H9 (cell line): Measurements from ENCODE around the gene HSFY2. TPM values are rescaled to one million over a fixed set of nuclear protein-coding genes. Genes with fewer than 3 reads are reported as not detected.
"Not testable (repeated sequence)": the region's sequence is repeated elsewhere in the genome, so short reads cannot be mapped to it uniquely, and the experiment has no call there.

ENCODE experiments used
- DNase-seq: peaks from one replicate; pipeline ENCODE4 v3.0.0-alpha.2; 2017
- H2AFZ ChIP-seq: one replicate; pipeline ENCODE4 v1.6.1; 2013; ENCODE audit warnings: mild to moderate bottlenecking, low read length, control low read depth, moderate library complexity
- H2AK5ac ChIP-seq: 2 replicates; pipeline ENCODE4 v1.6.1; 2013; ENCODE audit warnings: low read length, control low read depth, mixed read lengths; ENCODE audit not compliant: insufficient read length
- H2BK120ac ChIP-seq: one replicate; pipeline ENCODE4 v1.6.1; 2013; ENCODE audit warnings: low read depth, mild to moderate bottlenecking, low read length, control low read depth, inconsistent platforms; ENCODE audit not compliant: poor library complexity, severe bottlenecking
- H2BK12ac ChIP-seq: 2 replicates; pipeline ENCODE4 v1.6.1; 2013; ENCODE audit warnings: low read length, control low read depth, mixed read lengths, low read depth; ENCODE audit not compliant: insufficient read length
- H2BK15ac ChIP-seq: 2 replicates; pipeline ENCODE4 v1.6.1; 2013; ENCODE audit warnings: low read depth, low read length, control low read depth
- H2BK20ac ChIP-seq: one replicate; pipeline ENCODE4 v1.6.1; 2013; ENCODE audit warnings: low read depth, mild to moderate bottlenecking, low read length, control low read depth, inconsistent platforms; ENCODE audit not compliant: poor library complexity, severe bottlenecking
- H2BK5ac ChIP-seq: 2 replicates; pipeline ENCODE4 v1.6.1; 2013; ENCODE audit warnings: low read length, control low read depth, mixed read lengths; ENCODE audit not compliant: insufficient read length
- H3K14ac ChIP-seq: 2 replicates; pipeline ENCODE4 v1.6.1; 2013; ENCODE audit warnings: low read length, control low read depth; ENCODE audit not compliant: insufficient read depth
- H3K18ac ChIP-seq: 2 replicates; pipeline ENCODE4 v1.6.1; 2013; ENCODE audit warnings: low read depth, mild to moderate bottlenecking, mixed read lengths, low read length, control low read depth; ENCODE audit not compliant: insufficient read length
- H3K23ac ChIP-seq: 2 replicates; pipeline ENCODE4 v1.6.1; 2013; ENCODE audit warnings: low read length, control low read depth, mixed read lengths, low read depth; ENCODE audit not compliant: insufficient read length
- H3K23me2 ChIP-seq: 2 replicates; pipeline ENCODE4 v1.6.1; 2013; ENCODE audit warnings: low read depth, mild to moderate bottlenecking, mixed read lengths, low read length, control low read depth; ENCODE audit not compliant: insufficient read length, poor library complexity, severe bottlenecking
- H3K27ac ChIP-seq: 2 replicates; pipeline ENCODE4 v1.5.1; 2013; ENCODE audit warnings: low read length, control low read depth, mixed read lengths, low read depth; ENCODE audit not compliant: insufficient read length
- H3K27me3 ChIP-seq: 2 replicates; pipeline ENCODE4 v1.6.1; 2013; ENCODE audit warnings: low read length, control low read depth, inconsistent platforms; ENCODE audit not compliant: insufficient read depth
- H3K4ac ChIP-seq: 2 replicates; pipeline ENCODE4 v1.6.1; 2013; ENCODE audit warnings: low read depth, mild to moderate bottlenecking, control low read depth, inconsistent platforms, low read length, moderate library complexity
- H3K4me1 ChIP-seq: 2 replicates; pipeline ENCODE4 v1.6.1; 2013; ENCODE audit warnings: low read length, control low read depth, inconsistent platforms; ENCODE audit not compliant: insufficient read depth
- H3K4me2 ChIP-seq: 2 replicates; pipeline ENCODE4 v1.6.1; 2013; ENCODE audit warnings: low read length, control low read depth, mixed read lengths; ENCODE audit not compliant: insufficient read length, insufficient read depth
- H3K56ac ChIP-seq: 2 replicates; pipeline ENCODE4 v1.6.1; 2013; ENCODE audit warnings: low read depth, mild to moderate bottlenecking, mixed read lengths, low read length, control low read depth; ENCODE audit not compliant: insufficient read length
- H3K79me1 ChIP-seq: 2 replicates; pipeline ENCODE4 v1.6.1; 2013; ENCODE audit warnings: low read depth, mild to moderate bottlenecking, moderate library complexity, low read length, control low read depth, inconsistent platforms; ENCODE audit not compliant: insufficient read depth, poor library complexity, severe bottlenecking
- H3K79me2 ChIP-seq: 2 replicates; pipeline ENCODE4 v1.6.1; 2013; ENCODE audit warnings: low read length, control low read depth, inconsistent platforms; ENCODE audit not compliant: insufficient read depth
- H3K9ac ChIP-seq: 2 replicates; pipeline ENCODE4 v1.6.1; 2013; ENCODE audit warnings: low read length, control low read depth, mixed read lengths; ENCODE audit not compliant: insufficient read length; ENCODE audit errors: extremely low read depth
- H3K9me3 ChIP-seq: one replicate; pipeline ENCODE4 v1.6.1; 2013; ENCODE audit warnings: low read depth, low read length, inconsistent platforms; ENCODE audit not compliant: control insufficient read depth
- H3T11ph ChIP-seq: one replicate; pipeline ENCODE4 v1.6.1; 2013; ENCODE audit warnings: mild to moderate bottlenecking, low read length, control low read depth, inconsistent platforms
- H4K20me1 ChIP-seq: one replicate; pipeline ENCODE4 v1.6.1; 2013; ENCODE audit not compliant: control insufficient read depth, insufficient read length, insufficient read depth
- H4K5ac ChIP-seq: 2 replicates; pipeline ENCODE4 v1.6.1; 2013; ENCODE audit warnings: low read depth, mild to moderate bottlenecking, mixed read lengths, low read length, control low read depth; ENCODE audit not compliant: insufficient read length
- H4K8ac ChIP-seq: replicated peaks from 2 replicates; pipeline ENCODE4 v1.6.1; 2013; ENCODE audit warnings: low read length, control low read depth, mixed read lengths, low read depth; ENCODE audit not compliant: insufficient read length
- H4K91ac ChIP-seq: 2 replicates; pipeline ENCODE4 v1.6.1; 2013; ENCODE audit warnings: low read depth, mild to moderate bottlenecking, moderate library complexity, mixed read lengths, low read length, control low read depth; ENCODE audit not compliant: insufficient read length
- H3K27ac Mint-ChIP-seq, 3 experiments: 2 replicates in 2 of 3; 3 replicates in 1 of 3; pipeline ENCODE4 v1.8.0; 2020 to 2021; ENCODE audit warnings: mixed read lengths in 3 of 3, mild to moderate bottlenecking in 1 of 3, moderate library complexity in 1 of 3
- H3K27me3 Mint-ChIP-seq: 2 replicates; pipeline ENCODE4 v1.8.0; 2021; ENCODE audit warnings: low read depth, mild to moderate bottlenecking, moderate library complexity, mixed read lengths
- H3K36me3 Mint-ChIP-seq, 3 experiments: 2 replicates in 2 of 3; 3 replicates in 1 of 3; pipeline ENCODE4 v1.8.0; 2020 to 2021; ENCODE audit warnings: low read depth in 3 of 3, mixed read lengths in 3 of 3; ENCODE audit not compliant: insufficient read depth in 1 of 3
- H3K4me1 Mint-ChIP-seq, 2 experiments: 2 replicates each; pipeline ENCODE4 v1.8.0; 2020; ENCODE audit warnings: mixed read lengths in 2 of 2
- H3K4me3 Mint-ChIP-seq, 2 experiments: 2 replicates in 1 of 2; 3 replicates in 1 of 2; pipeline ENCODE4 v1.8.0; 2020 to 2021; ENCODE audit warnings: mild to moderate bottlenecking in 2 of 2, mixed read lengths in 2 of 2, moderate library complexity in 1 of 2
- H3K9me3 Mint-ChIP-seq, 2 experiments: 2 replicates in 1 of 2; 3 replicates in 1 of 2; pipeline ENCODE4 v1.8.0; 2020; ENCODE audit warnings: mild to moderate bottlenecking in 2 of 2, mixed read lengths in 2 of 2, moderate library complexity in 1 of 2
- WGBS: extraction: QIAGEN DNeasy Blood & Tissue Kit; methylation state at CpG from one replicate; pipeline ENCODE4 v1.1.7; 2013; ENCODE audit warnings: missing lambda C conversion rate, low lambda C conversion rate, mixed read lengths; ENCODE audit not compliant: insufficient read length; ENCODE audit errors: extremely low coverage; 5-methylcytosine and 5-hydroxymethylcytosine counted together
- total RNA-seq: library from RNA; stranded (reverse); gene quantifications from 2 replicates; pipeline ENCODE4 v1.2.1, GENCODE V29; 2021

HSFY2 gene
- total RNA-seq, 1 experiment from 2014 or later, result not detected

GRCh38 chrY:18753133-18753815, 20.3 kb downstream of the HSFY2 start:
- DNase-seq, H3K18ac ChIP-seq, H3K56ac ChIP-seq, H3K4ac ChIP-seq, H2BK12ac ChIP-seq, H2BK20ac ChIP-seq, H3K27ac Mint-ChIP-seq, H4K20me1 ChIP-seq, H3K36me3 Mint-ChIP-seq, H2BK120ac ChIP-seq, H3K4me3 Mint-ChIP-seq, H3K23ac ChIP-seq, H4K91ac ChIP-seq, H3K9me3 ChIP-seq, H3K79me2 ChIP-seq, H4K8ac ChIP-seq, H3K27me3 Mint-ChIP-seq, H4K5ac ChIP-seq, H3K9ac ChIP-seq, H2AFZ ChIP-seq, H3K9me3 Mint-ChIP-seq, H3K4me1 Mint-ChIP-seq, H3T11ph ChIP-seq, H3K27ac ChIP-seq, H2BK5ac ChIP-seq, H3K14ac ChIP-seq, H2BK15ac ChIP-seq, H3K4me1 ChIP-seq, H3K4me2 ChIP-seq, H2AK5ac ChIP-seq, H3K23me2 ChIP-seq, H3K79me1 ChIP-seq, H3K27me3 ChIP-seq: not testable (repeated sequence)
- WGBS, result no CpG with 5 or more reads among the region's 2 CpGs

GRCh38 chrY:18723714-18724113, 49.8 kb downstream of the HSFY2 start:
- H3K9me3 Mint-ChIP-seq, H4K91ac ChIP-seq, H3K27ac ChIP-seq, H3K27ac Mint-ChIP-seq, H3K9ac ChIP-seq, H2BK12ac ChIP-seq, H3K23me2 ChIP-seq, H4K20me1 ChIP-seq, H3K56ac ChIP-seq, H3T11ph ChIP-seq, H3K79me2 ChIP-seq, H3K4me3 Mint-ChIP-seq, H3K4me1 Mint-ChIP-seq, H3K18ac ChIP-seq, H2BK120ac ChIP-seq, H3K23ac ChIP-seq, H3K4me1 ChIP-seq, DNase-seq, H3K9me3 ChIP-seq, H3K36me3 Mint-ChIP-seq, H3K4me2 ChIP-seq, H2BK20ac ChIP-seq, H3K27me3 ChIP-seq, H3K27me3 Mint-ChIP-seq, H3K4ac ChIP-seq, H4K5ac ChIP-seq, H4K8ac ChIP-seq, H2BK15ac ChIP-seq, H2BK5ac ChIP-seq, H3K79me1 ChIP-seq, H3K14ac ChIP-seq, H2AFZ ChIP-seq, H2AK5ac ChIP-seq: not testable (repeated sequence)
- no CpG with 5 or more reads among the region's 3 CpGs for WGBS
